Measurements from ENCODE around the gene DDI2. TPM values are rescaled to one million over a fixed set of nuclear protein-coding genes. Genes with fewer than 3 reads are reported as not detected.

DDI2 gene
- total RNA-seq, 1 donor from 2014 or later = 40.9 TPM

- Histone ChIP-seq H3K9me3 (no peaks in the 10 kb centered on the region), H3K27me3 (no peaks in the 10 kb centered on the region), H3K27ac (no peak overlapping the region), H3K4me3 (no peak overlapping the region), H3K4me1 (peaks cover 71% of the 10 kb centered on the region), H3K36me3 (peaks cover 6% of the 10 kb centered on the region)
- intact Hi-C loops (cut with DNase I) = no loop called here
- TF ChIP-seq, protein P1, sequence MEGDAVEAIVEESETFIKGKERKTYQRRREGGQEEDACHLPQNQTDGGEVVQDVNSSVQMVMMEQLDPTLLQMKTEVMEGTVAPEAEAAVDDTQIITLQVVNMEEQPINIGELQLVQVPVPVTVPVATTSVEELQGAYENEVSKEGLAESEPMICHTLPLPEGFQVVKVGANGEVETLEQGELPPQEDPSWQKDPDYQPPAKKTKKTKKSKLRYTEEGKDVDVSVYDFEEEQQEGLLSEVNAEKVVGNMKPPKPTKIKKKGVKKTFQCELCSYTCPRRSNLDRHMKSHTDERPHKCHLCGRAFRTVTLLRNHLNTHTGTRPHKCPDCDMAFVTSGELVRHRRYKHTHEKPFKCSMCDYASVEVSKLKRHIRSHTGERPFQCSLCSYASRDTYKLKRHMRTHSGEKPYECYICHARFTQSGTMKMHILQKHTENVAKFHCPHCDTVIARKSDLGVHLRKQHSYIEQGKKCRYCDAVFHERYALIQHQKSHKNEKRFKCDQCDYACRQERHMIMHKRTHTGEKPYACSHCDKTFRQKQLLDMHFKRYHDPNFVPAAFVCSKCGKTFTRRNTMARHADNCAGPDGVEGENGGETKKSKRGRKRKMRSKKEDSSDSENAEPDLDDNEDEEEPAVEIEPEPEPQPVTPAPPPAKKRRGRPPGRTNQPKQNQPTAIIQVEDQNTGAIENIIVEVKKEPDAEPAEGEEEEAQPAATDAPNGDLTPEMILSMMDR (IDR thresholded peaks at IDR 0.05) = no peak
- no peak for DNase-seq
- ATAC-seq = no peak
These were observed 84.5 kb downstream of the DDI2 start for GRCh38 chr1:15701784-15702183.

DNA sequence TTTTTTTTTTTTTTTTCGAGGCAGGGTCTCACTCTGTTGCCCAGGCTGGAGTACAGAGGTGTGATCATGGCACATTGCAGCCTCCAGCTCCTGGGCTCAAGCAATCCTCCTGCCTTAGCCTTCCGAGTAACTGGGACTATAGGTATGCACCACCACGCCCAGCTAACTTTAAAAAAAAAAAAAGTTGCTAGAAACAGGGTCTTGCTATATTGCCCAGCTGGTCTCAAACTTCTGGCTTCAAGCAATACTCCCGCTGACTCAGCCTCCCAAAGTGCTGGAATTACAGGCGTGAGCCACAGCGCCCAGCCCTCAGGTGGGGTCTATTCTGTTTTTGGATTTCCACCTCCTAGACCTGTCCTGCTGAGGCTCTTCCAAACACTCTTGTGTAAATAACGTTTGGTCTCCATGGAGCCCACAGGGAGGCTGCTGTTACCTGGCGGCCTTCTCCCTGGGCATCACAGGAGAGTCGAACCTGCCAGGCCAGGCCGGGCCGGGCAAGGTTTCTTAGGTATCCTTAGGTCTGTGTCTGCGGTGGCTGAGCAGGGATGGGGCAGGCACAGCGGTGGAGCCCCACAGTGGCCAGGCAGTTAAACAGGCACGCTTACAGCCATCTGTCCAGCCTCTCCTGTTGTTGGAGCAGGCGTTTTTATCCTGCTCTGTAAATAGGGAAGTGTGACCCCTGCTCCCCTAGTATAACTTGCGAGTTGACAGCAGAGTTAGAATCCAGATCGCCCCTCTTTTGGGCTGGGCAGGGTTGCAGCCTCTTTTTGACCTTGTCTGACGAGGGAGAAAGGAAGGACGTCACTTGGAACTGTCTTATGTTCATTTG lies 85.7 kb downstream of the DDI2 start:
- ATAC-seq (peak; percentile 32), DNase-seq (no peak)
- peaks cover 69% of the 10 kb centered on the region for H3K4me1 ChIP-seq
- intact Hi-C loops (cut with DNase I) = no loop called here
- no peaks in the 10 kb centered on the region for H3K9me3 ChIP-seq
- no peaks in the 10 kb centered on the region for H3K27me3 ChIP-seq
- no peak overlapping the region for H3K4me3 ChIP-seq
- peak overlapping the region; percentile 87 for H3K27ac ChIP-seq
- H3K36me3 ChIP-seq = peaks cover 5% of the 10 kb centered on the region
- TF ChIP-seq, protein P1 (IDR thresholded peaks at IDR 0.05) = peak; percentile 30

DNA sequence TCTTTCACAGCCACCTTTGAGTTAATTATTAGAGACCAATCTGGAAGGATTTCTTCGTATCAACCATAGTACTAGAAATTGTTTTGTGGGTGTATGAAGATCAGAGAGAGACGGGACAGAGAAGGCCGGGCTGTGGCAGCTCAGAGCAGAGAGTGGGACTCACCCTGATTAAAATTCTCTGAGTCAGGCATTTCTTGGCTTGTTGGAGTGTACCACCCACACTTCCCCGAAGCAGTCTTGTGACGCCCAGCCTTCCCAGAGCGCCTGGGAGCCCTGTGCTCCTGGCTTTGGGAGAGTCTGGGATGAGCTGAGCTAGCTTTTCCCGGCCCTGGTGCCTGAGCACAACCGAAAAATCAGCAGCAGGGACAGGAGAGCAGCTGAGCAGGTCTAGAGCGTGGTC lies 86.3 kb downstream of the DDI2 start:
- TF ChIP-seq, protein P1 (IDR thresholded peaks at IDR 0.05) = no peak
- DNase-seq = peak; percentile 80
- peak; percentile 82 for ATAC-seq
- Histone ChIP-seq H3K36me3 (peaks cover 5% of the 10 kb centered on the region), H3K27me3 (no peaks in the 10 kb centered on the region), H3K9me3 (no peaks in the 10 kb centered on the region), H3K4me3 (no peak overlapping the region), H3K27ac (peak overlapping the region; percentile 87), H3K4me1 (peaks cover 68% of the 10 kb centered on the region)
- intact Hi-C loops (cut with DNase I) = no loop called here

- TF ChIP-seq, protein P1 (IDR thresholded peaks at IDR 0.05) = no peak
- Histone ChIP-seq H3K36me3 (peaks cover 5% of the 10 kb centered on the region), H3K9me3 (no peaks in the 10 kb centered on the region), H3K4me1 (peaks cover 79% of the 10 kb centered on the region), H3K27me3 (no peaks in the 10 kb centered on the region), H3K27ac (peak overlapping the region; percentile 87), H3K4me3 (no peak overlapping the region)
- intact Hi-C loops (cut with DNase I) = no loop called here
- DNase-seq (no peak), ATAC-seq (no peak)
These were observed 87.4 kb downstream of the DDI2 start for GRCh38 chr1:15704526-15705183.

- no peak overlapping the region for H3K27ac ChIP-seq
- TF ChIP-seq, protein P1 (IDR thresholded peaks at IDR 0.05) = no peak
- H3K4me1 ChIP-seq = peaks cover 75% of the 10 kb centered on the region
- peaks cover 5% of the 10 kb centered on the region for H3K36me3 ChIP-seq
- no peaks in the 10 kb centered on the region for H3K27me3 ChIP-seq
- DNase-seq = no peak
- no peak overlapping the region for H3K4me3 ChIP-seq
- no peaks in the 10 kb centered on the region for H3K9me3 ChIP-seq
- intact Hi-C loops (cut with DNase I) = no loop called here
- no peak for ATAC-seq
These were observed 87.9 kb downstream of the DDI2 start for GRCh38 chr1:15705184-15705566.

Measured in upper lobe of right lung (tissue), 1 donor.